ENCODE data around the gene TBX3.

The TBX3 gene

GRCh38 chr12:114700392-114701103, 16.6 kb upstream of the TBX3 start:
- no peak for TF ChIP-seq GATA3 (IDR thresholded peaks at IDR 0.05; ENCODE audit: low read depth, low read length)
- no peak for TF ChIP-seq GATA2 (IDR thresholded peaks at IDR 0.05; ENCODE audit: low read depth, low read length)

DNA sequence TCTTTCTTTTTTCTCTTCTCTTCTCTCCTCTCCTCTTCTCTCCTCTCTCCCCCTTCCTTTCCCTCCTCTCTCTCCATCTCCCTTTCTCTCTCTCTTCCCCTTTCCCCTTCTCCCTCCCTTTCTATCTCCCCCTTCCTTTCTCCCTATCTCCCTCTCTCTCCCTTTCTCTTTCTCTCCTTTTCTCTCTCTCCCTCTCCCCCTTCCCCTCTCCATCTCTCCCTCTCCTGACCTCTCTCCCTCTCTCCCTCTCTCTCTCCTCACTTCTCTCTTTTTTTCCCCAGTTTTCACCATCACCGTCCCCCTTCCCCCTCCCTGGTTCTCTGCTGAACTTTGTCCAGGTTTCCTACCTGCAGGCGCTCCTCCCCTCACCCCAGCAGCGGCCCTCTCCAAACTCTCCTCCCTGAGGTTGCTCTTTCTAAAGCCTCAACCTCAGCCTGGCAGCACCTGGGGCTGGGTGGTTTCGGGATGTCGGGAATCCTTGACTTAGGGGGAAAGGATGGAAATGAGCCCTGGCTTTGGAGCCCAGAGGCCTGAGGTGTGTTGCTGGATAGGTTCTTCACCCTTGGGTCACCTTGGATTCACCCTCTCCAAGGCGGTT, 14.7 kb upstream of the TBX3 start:
- no peak for TF ChIP-seq GATA2 (IDR thresholded peaks at IDR 0.05; ENCODE audit: low read depth, low read length)

DNA sequence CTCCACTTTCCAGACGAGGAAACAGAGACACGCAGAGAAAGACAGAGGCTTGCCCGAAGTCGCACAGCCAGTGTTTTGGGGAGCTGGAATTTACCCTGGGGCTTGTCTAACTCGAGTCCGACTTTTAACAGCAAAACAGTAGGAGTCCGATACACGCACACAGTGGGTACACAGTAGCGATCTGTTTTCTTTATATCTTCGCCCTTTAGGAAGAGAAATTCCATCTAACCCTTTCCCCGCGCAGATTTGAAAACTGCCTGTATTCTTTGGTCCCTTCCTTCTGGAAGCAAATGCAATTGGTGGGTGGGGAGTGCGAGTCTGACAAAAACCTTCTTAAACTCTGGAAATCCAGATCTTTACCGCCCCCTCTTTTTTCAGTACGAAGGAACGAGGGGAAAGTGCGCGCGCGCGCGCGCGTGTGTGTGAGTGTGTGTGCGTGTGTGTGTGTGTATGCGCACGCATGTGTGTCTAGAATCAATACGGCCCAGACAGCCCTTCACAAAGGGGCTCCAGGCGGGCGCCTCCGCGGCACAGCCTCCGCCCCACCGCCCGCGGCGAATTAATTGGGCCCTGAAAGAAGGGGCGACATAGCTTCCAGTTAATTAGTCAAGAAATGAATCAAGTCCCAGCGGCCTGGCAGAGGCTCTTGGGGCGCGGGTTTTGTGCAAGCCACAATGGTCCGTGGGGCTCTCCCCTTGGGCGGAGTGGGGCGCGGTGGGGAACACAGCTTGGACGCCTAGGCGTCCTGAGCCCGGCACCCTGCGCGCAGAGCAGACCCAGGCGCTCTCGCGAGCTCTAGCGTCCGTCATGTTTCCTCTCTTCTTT, 14.0 kb upstream of the TBX3 start:
- TF ChIP-seq GATA2 (IDR thresholded peaks at IDR 0.05; ENCODE audit: low read depth, low read length) = no peak

DNA sequence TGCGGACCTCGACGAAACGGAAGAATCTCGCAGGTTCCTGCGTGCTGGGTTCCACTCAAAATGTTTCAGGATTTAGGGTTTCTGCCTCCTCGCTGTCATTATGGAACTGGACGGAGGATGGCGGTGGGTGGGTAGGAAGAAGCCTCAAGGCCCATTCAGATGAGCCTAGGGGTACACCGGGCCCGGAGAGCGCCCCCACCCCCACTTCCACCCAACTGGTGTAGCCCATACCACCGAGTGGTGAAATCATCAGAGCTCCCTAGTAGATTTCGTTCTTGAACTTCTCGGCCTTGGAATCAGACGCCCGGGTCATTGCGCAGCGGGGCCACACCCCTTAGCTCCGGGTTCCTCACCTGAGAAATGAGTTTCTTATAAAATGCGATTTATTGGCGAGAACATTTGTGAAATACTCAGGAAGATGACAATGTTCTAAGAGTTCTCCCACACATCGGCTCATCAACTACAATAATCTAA, 13.3 kb upstream of the TBX3 start:
- TF ChIP-seq GATA3 (IDR thresholded peaks at IDR 0.05; ENCODE audit: low read depth, low read length) = no peak
- no peak for TF ChIP-seq GATA2 (IDR thresholded peaks at IDR 0.05; ENCODE audit: low read depth, low read length)

GRCh38 chr12:114696443-114697242, 12.7 kb upstream of the TBX3 start:
- TF ChIP-seq GATA2 (IDR thresholded peaks at IDR 0.05; ENCODE audit: low read depth, low read length) = no peak
- TF ChIP-seq GATA3 (IDR thresholded peaks at IDR 0.05; ENCODE audit: low read depth, low read length) = no peak

GRCh38 chr12:114695305-114695592, 11.3 kb upstream of the TBX3 start:
- no peak for TF ChIP-seq GATA2 (IDR thresholded peaks at IDR 0.05; ENCODE audit: low read depth, low read length)
- TF ChIP-seq GATA3 (IDR thresholded peaks at IDR 0.05; ENCODE audit: low read depth, low read length) = no peak

GRCh38 chr12:114694436-114695304, 10.7 kb upstream of the TBX3 start:
- no peak for TF ChIP-seq GATA2 (IDR thresholded peaks at IDR 0.05; ENCODE audit: low read depth, low read length)
- no peak for TF ChIP-seq GATA3 (IDR thresholded peaks at IDR 0.05; ENCODE audit: low read depth, low read length)

DNA sequence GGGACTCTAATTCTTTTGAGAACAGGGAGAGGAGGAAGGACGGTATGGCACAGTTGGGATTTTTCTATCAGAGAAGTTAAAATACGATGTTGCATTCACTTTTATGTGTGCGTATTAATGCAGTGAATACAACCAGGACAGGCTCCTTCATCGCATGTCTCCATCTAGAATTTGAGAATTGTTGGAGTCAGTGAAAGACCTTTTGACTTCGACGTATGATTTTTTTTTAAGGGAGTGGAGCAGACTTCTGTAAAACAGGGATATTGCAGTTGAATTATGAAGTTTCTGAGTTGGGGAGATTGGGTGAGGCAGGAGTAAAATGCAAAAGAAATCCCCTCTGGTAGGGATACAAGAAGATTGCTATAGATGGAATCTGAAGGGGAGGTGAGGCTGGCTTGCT, 9.6 kb upstream of the TBX3 start:
- no peak for TF ChIP-seq GATA3 (IDR thresholded peaks at IDR 0.05; ENCODE audit: low read depth, low read length)
- TF ChIP-seq GATA2 (IDR thresholded peaks at IDR 0.05; ENCODE audit: low read depth, low read length) = no peak

GRCh38 chr12:114693059-114693531, 9.1 kb upstream of the TBX3 start:
- TF ChIP-seq GATA2 (IDR thresholded peaks at IDR 0.05; ENCODE audit: low read depth, low read length) (no peak), GATA3 (IDR thresholded peaks at IDR 0.05; ENCODE audit: low read depth, low read length) (no peak)

GRCh38 chr12:114692186-114693058, 8.4 kb upstream of the TBX3 start:
- TF ChIP-seq GATA2 (IDR thresholded peaks at IDR 0.05; ENCODE audit: low read depth, low read length) = no peak
- no peak for TF ChIP-seq GATA3 (IDR thresholded peaks at IDR 0.05; ENCODE audit: low read depth, low read length)

DNA sequence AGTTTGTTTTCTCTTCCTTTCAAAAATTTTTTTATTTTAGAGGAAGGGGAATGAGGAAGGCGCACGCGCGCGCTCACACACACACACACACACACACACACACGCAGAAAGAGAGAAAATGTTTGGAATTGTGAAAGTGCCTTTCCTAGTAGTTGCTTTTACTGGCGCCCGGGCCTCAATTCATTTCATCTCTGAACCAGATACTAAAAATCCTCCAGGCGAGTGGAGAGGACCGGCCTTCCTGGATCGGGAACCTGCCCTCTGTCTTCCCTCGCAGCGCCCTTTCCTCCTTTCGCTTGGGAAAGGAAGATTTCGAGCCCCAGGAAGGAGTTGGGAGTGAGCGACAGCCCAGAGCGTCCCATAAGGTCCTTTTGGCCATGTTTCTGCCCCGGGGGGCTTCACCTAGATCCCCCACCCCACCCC, 7.8 kb upstream of the TBX3 start:
- TF ChIP-seq GATA3 (IDR thresholded peaks at IDR 0.05; ENCODE audit: low read depth, low read length) (no peak), GATA2 (IDR thresholded peaks at IDR 0.05; ENCODE audit: low read depth, low read length) (no peak)

GRCh38 chr12:114691196-114691595, 7.2 kb upstream of the TBX3 start:
- TF ChIP-seq GATA2 (IDR thresholded peaks at IDR 0.05; ENCODE audit: low read depth, low read length) (no peak), GATA3 (IDR thresholded peaks at IDR 0.05; ENCODE audit: low read depth, low read length) (no peak)

Measured in SH-SY5Y (cell line).